OCI-LY3 (cell line): ENCODE data around the gene PLK5.

Experiments
- H2AFZ ChIP-seq: fragments of 200-600, 300-600 bp; shearing (Covaris generic); 2 replicates; pipeline ENCODE4 v1.6.0; 2014; ENCODE audit warnings: antibody characterized with exemption, low read depth, low read length
- H3K27ac ChIP-seq: fragments of 200-600, 300-600 bp; sonication (generic); 2 replicates; pipeline ENCODE4 v1.5.1; 2014; ENCODE audit warnings: mild to moderate bottlenecking, low read length, moderate library complexity, mixed read lengths
- H3K27me3 ChIP-seq: fragments of 200-600, 300-600 bp; sonication (generic); 2 replicates; pipeline ENCODE4 v1.6.1; 2014; ENCODE audit warnings: low read depth, low read length, mixed read lengths
- H3K36me3 ChIP-seq: fragments of 200-600, 300-600 bp; sonication (generic); replicated peaks from 2 replicates; pipeline ENCODE3; 2014; ENCODE audit warnings: low read depth, low read length, mixed read lengths
- H3K4me1 ChIP-seq: fragments of 300-600, 200-600 bp; sonication (generic); 2 replicates; pipeline ENCODE4 v1.6.1; 2014; ENCODE audit warnings: low read length, mixed read lengths
- H3K4me2 ChIP-seq: fragments of 200-600, 300-600 bp; sonication (generic); 2 replicates; pipeline ENCODE4 v1.6.1; 2014; ENCODE audit warnings: low read length, mixed read lengths
- H3K4me3 ChIP-seq: fragments of 300-600, 200-600 bp; sonication (generic); 2 replicates; pipeline ENCODE4 v1.5.1; 2014; ENCODE audit warnings: antibody characterized with exemption, mild to moderate bottlenecking, low read length, moderate library complexity
- H3K79me2 ChIP-seq: fragments of 300-600, 200-600 bp; shearing (Covaris generic); 2 replicates; pipeline ENCODE4 v1.6.1; 2014; ENCODE audit warnings: mild to moderate bottlenecking, low read length, mixed read lengths
- H3K9ac ChIP-seq: fragments of 300-600, 200-600 bp; shearing (Covaris generic); 2 replicates; pipeline ENCODE4 v1.6.0; 2014; ENCODE audit warnings: mild to moderate bottlenecking, low read length, moderate library complexity
- H3K9me3 ChIP-seq: fragments of 200-600, 300-600 bp; shearing (Covaris generic); 2 replicates; pipeline ENCODE4 v1.6.1; 2014; ENCODE audit warnings: low read length, mixed read lengths; ENCODE audit not compliant: insufficient read depth
- H4K20me1 ChIP-seq: fragments of 200-600, 300-600 bp; sonication (generic); 2 replicates; pipeline ENCODE4 v1.6.1; 2016; ENCODE audit warnings: low read length, mixed read lengths; ENCODE audit not compliant: insufficient read depth
- CTCF ChIP-seq: fragments of 200-600, 300-600 bp; sonication (generic); IDR thresholded peaks from 2 replicates; pipeline ENCODE4 v1.5.1; 2014; ENCODE audit warnings: antibody characterized with exemption, low read length, low read depth
- EZH2phosphoT487 ChIP-seq: fragments of 200-600 bp; shearing (Covaris generic); IDR thresholded peaks from 2 replicates; pipeline ENCODE4 v1.6.1; 2018; ENCODE audit warnings: antibody characterized with exemption, mixed run types, low read depth

PLK5 gene

DNA sequence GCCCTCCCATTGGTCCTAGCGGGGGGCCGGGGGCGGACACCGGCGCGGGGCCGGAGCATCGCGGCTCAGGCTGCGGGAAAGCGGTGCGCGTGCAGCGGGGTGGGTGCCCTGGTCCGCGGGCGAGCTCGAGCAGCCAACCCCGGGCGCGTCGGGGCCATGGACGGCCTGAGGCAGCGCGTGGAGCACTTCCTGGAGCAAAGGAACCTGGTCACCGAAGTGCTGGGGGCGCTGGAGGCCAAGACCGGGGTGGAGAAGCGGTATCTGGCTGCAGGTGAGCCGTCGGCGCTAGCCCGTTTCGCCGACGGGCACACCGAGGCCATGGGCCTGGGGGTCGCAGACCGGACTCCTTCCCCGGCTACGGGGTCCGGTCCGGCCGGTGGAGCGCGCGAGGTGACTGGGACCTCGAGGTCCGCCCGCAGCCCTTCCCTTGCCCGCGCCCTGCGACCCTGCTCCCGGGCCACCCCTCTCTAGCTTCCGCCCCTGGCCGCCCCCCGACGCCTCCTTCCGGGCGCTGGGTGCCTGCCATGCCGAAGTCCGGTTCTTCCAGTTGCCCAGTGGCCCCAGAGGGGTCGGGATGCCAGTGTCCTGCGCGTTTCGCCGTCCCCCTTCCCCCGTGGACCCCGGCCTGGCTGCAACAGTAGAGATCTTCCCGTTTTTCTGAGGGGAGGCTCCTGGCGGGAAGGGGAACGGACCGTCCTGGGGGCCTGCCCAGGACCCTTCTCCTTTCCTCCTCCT lies 32.6 kb upstream of the PLK5 start, which contains the start of gene REEP6:
REEP6 (plus strand) TSS at position 68 of the 735 bp plus-strand sequence; CDS start at position 157, 89 bp downstream.
- Histone ChIP-seq H3K27ac (no peak within 1 kb of the TSS), H3K79me2 (no peaks in the 10 kb centered on the region), H2AFZ (no peak within 1 kb of the TSS), H3K9me3 (no peaks in the 10 kb centered on the region), H3K4me3 (no peak within 1 kb of the TSS), H3K9ac (no peak within 1 kb of the TSS), H3K4me2 (no peak within 1 kb of the TSS), H3K36me3 (no peaks in the 10 kb centered on the region), H3K27me3 (no peaks in the 10 kb centered on the region), H4K20me1 (no peaks in the 10 kb centered on the region), H3K4me1 (no peaks in the 10 kb centered on the region)
- TF ChIP-seq CTCF: no peak
- TF ChIP-seq EZH2phosphoT487: no peak

DNA sequence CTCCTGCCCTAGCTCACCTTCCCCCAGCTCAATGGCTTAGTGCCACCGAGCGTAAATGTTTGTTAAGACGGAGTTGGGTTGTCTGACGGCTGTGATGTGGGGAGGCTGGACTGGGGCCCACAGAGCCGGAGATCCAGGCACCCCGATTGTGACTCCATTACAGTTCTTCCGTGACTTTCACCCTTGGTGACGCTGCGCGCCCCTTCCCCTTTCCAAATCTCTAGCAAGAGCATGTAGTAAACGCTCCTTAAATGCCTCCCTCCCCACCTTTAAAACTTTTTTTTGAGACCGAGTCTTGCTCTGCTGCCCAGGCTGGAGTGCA lies 32.1 kb upstream of the PLK5 start:
- Histone ChIP-seq H3K27me3 (no peaks in the 10 kb centered on the region), H3K27ac (no peak overlapping the region), H3K4me1 (no peaks in the 10 kb centered on the region), H3K4me2 (no peak overlapping the region), H3K4me3 (no peak overlapping the region), H2AFZ (no peak overlapping the region), H3K9me3 (no peaks in the 10 kb centered on the region), H3K79me2 (no peaks in the 10 kb centered on the region), H4K20me1 (no peaks in the 10 kb centered on the region), H3K36me3 (no peaks in the 10 kb centered on the region), H3K9ac (no peak overlapping the region)
- no peak for TF ChIP-seq CTCF
- no peak for TF ChIP-seq EZH2phosphoT487

GRCh38 chr19:1492474-1493006 lies 31.3 kb upstream of the PLK5 start:
- no peak overlapping the region for H3K27ac ChIP-seq
- H3K4me3 ChIP-seq: no peak overlapping the region
- H3K9me3 ChIP-seq: no peaks in the 10 kb centered on the region
- H3K27me3 ChIP-seq: no peaks in the 10 kb centered on the region
- no peaks in the 10 kb centered on the region for H3K4me1 ChIP-seq
- no peaks in the 10 kb centered on the region for H3K36me3 ChIP-seq
- TF ChIP-seq CTCF (no peak), EZH2phosphoT487 (no peak)
- no peak overlapping the region for H3K9ac ChIP-seq
- H2AFZ ChIP-seq: no peak overlapping the region
- no peaks in the 10 kb centered on the region for H4K20me1 ChIP-seq
- no peaks in the 10 kb centered on the region for H3K79me2 ChIP-seq
- no peak overlapping the region for H3K4me2 ChIP-seq

DNA sequence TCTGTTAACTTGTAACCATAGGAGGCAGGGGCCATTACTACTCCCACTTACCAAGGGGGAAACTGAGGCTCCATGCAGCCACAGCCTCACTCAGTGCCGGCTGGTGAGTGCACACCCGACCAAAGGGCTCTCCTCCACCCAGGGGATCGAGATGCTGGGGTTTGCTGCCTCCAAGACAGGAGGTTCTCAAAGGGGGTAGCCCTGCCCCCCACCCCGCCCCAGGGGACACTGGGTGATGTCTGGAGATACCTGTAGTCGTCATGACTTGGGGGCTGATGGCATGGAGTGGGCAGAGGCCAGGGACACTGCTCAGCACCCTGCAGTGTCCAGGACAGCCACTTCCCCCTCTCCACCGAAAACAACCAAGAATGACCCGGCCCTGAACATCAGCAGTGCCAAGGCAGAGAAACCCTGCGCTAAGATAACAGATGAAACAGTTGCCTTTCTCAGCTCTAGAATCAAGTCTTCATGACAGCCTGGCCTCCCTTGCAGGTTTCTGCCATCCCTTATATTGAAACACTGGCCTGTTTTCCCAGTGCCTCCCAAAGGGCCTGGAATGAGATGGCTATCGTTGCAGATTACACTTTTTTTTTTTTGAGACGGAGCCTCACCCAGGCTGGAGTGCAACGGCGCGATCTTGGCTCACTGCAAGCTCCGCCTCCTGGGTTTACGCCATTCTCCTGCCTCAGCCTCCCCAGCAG lies 29.6 kb upstream of the PLK5 start:
- no peaks in the 10 kb centered on the region for H3K4me1 ChIP-seq
- TF ChIP-seq CTCF (no peak), EZH2phosphoT487 (no peak)
- no peaks in the 10 kb centered on the region for H3K9me3 ChIP-seq
- H4K20me1 ChIP-seq: no peaks in the 10 kb centered on the region
- H3K9ac ChIP-seq: no peak overlapping the region
- no peaks in the 10 kb centered on the region for H3K36me3 ChIP-seq
- H3K4me2 ChIP-seq: no peak overlapping the region
- H2AFZ ChIP-seq: no peak overlapping the region
- H3K27me3 ChIP-seq: no peaks in the 10 kb centered on the region
- H3K79me2 ChIP-seq: no peaks in the 10 kb centered on the region
- H3K4me3 ChIP-seq: no peak overlapping the region
- H3K27ac ChIP-seq: no peak overlapping the region
